NCI-H446 treated with DMSO at 0.1 percent for 48 hours (cell line): ENCODE results near the gene CLNK.

Source experiments
- DNase-seq: peaks from one replicate; lab custom pipeline; 2025; lab: John Stamatoyannopoulos, UW

Gene CLNK

DNA sequence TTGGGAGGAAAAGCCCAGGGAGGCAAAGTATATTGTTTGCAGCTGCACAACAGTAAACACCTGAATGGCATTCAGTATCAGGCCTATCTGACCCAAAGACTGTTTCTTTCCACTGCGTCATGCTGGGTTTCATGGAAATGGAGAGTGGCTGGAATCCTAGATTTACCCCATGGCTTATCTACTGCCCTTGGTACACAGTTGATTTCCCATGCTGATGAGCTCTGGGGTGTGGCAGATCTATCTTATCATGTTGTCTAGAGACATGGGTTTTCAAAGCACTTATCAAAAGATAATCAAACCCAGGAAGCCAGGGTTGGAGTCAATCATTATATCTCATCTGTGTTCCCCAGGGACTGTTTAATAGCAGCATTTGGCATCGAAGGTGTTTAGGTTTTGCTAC is 72.1 kb downstream of the CLNK start:
- no peak for DNase-seq

- DNase-seq = no peak
Measured at GRCh38 chr4:10611673-10612072, 72.9 kb downstream of the CLNK start.

GRCh38 chr4:10608501-10609219 is 75.9 kb downstream of the CLNK start:
- no peak for DNase-seq

DNA sequence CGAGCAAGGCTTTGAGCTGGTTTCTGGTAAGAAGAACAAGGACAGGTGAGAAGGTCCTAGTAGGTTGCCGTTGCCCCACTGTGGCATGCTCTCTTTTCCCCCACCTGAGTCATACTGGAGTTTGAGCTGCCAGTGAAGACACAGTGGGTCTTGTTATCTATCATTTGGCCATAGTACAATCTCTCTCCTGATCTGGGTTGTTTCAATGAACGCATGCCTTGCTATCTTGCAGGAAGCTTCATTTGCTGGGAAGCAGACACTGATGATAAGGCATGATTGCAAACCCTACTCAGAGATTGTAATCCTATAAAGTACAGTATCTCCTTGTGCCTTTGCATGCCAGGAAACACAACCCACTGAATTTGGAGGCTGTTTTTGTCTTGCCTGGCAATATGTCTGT is 77.4 kb downstream of the CLNK start:
- no peak for DNase-seq

DNA sequence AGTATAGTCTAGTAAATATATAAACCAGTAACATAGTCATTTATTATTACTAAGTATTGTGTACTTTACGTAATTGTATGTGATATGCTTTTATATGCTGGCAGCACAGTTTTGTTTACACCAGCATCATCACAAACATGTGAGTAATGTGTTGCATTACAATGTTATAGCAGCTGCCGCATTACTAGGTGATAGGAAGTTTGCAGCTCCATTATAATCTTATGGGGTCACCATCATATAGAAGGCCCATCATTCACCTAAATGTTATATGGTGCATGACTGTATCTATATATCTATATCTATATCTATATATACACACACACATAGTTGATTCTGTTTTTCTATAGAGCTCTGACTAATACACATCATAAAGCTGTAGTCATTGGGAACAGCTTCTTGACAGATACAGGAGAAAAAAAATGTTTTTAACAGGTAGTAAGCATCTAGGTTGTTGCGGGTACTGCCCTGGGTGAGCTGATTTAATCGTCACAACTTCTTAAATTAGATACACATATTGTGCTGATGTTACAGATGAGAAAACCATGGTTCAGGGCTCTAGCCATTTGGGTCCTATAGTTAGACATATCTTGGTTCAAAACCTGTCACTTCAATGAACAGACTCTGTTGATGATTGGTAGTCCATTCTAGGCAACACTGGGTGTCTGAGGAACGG is 77.9 kb downstream of the CLNK start:
- DNase-seq = no peak

- no peak for DNase-seq
Measured at GRCh38 chr4:10605746-10606482, 78.7 kb downstream of the CLNK start.

DNA sequence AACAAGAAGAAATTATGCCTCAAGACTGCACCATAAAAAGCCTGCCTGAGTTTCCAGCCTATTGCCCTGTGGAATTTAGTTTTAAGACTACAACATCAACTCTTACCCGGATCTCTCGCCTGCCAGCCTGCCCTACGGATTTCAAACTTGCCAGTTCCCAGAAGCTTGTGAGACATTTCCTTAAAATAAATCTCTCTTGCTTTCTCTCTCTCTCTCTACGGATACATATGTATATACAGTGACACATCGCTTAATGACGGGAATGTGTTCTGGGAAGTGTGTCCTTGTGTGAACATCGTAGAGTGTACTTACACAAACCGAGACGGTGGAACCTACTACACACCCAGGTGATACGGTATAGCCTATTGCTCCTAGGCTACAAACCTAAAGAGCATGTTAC is 79.5 kb downstream of the CLNK start:
- DNase-seq = no peak

DNA sequence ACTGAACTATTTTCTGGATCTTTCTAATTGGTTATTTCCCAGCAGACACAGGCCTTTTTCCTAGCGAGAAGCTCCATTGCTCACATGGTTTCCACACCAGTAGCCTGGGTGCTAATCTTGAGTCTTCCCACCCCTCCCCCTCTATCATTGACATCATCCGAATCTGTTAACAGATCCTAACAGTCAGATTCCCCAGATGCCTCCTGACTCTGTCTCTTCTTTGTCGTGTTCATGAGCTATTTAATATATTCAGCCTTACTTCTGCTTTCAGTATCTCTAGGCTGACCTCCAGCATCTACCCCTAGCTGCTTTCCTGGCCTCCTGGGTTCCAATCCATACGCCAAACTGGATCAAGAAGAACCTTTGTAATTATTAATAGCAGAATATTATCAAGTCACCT is 85.0 kb downstream of the CLNK start:
- DNase-seq = no peak

DNA sequence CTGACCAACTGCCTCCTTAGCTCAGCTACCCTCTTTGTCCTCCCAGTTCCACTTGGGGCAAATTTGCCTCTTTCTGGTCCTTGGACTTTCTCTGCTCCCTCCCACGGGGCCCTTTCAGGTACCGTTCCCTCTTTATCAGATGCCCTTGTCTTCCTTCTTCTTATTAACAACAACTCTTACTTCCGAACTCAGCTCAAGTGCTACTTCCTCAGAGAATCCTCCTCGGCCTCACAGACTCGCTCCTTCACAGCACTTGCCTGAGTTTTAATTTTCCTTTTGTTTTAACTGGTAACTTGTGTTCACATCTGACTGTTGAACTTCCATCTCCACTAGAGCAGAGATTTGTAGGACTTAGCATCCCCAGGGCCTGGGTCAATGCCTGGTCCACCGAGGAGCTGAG is 85.7 kb downstream of the CLNK start:
- no peak for DNase-seq

GRCh38 chr4:10596586-10597290 is 87.8 kb downstream of the CLNK start:
- DNase-seq = no peak

GRCh38 chr4:10593130-10593529 is 91.4 kb downstream of the CLNK start:
- no peak for DNase-seq

DNA sequence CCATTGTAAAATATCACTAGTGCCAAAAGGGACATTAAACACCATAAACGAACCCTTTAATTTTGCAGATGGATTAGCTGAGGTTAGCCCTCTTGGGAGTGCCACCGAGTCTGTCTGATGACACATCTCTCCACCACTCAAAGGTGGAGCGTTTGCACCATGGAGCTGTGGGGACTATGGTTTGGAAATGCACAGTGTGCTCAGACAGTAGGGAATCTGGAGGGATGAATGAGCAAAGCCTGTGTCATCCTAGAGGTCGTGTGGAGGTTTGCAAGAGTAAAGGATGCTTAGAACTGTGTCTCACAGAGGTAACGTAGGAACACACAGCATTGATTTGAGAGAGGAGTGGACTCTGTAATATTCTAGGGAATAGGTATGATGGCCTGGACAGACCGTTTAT is 93.7 kb downstream of the CLNK start:
- DNase-seq = no peak

GRCh38 chr4:10589799-10590198 is 94.8 kb downstream of the CLNK start:
- DNase-seq = no peak

DNA sequence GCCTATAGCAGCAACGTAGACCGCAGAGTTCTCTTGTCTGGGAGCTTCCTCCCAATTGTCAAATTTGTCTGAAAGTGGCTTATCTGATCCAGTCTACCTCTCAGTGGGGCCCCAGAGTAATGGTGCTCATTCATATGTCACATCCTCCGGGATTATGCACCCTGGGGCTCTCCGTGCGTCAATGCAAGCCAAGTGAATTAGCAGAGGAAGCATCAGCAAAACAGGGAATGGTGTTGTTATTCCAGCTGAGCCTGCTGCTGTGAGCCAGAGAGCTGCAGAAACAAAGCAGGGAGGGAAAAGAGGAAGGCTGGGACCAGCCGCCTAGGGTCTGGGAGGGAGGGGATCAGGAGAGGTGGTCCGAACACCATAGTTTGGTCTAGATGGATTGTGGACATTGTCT is 95.2 kb downstream of the CLNK start:
- DNase-seq = no peak

- DNase-seq = no peak
Measured at GRCh38 chr4:10587697-10588096, 96.9 kb downstream of the CLNK start.

GRCh38 chr4:10587296-10587695 is 97.3 kb downstream of the CLNK start:
- no peak for DNase-seq

DNA sequence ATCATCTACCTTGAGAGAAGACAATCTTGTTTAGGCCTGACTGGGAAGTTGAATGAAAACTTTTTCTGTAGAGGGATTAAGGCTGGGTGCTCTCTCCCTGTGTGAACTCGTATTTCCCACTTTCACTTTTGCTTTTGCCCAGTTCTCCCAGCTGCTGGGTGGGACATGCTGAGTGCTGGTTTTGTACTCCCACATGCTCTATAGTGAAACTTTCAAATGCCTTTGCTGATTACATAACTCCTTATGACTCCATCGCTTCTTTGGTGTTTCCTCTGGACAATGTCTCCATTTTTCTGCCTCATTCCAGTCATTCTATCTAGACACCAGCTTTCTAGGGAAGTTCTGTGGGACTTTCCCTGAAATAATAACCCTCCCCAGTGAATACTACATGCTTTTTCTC is 100.5 kb downstream of the CLNK start:
- no peak for DNase-seq

GRCh38 chr4:10582951-10583350 is 101.6 kb downstream of the CLNK start:
- no peak for DNase-seq

- peak; percentile 27 for DNase-seq
Measured at GRCh38 chr4:10582059-10582686, 102.4 kb downstream of the CLNK start.

GRCh38 chr4:10581022-10581421 is 103.5 kb downstream of the CLNK start:
- DNase-seq = no peak

GRCh38 chr4:10579648-10580047 is 104.9 kb downstream of the CLNK start:
- no peak for DNase-seq
